HepG2 (cell line): ENCODE results near the gene TPM1. TPM values are rescaled to one million over a fixed set of nuclear protein-coding genes. Genes with fewer than 3 reads are reported as not detected.

Experiments
- ARID4A ChIP-seq: sonication (generic); formaldehyde crosslinking; IDR thresholded peaks from 2 replicates; pipeline ENCODE4 v1.5.0; 2020; ENCODE audit warnings: mild to moderate bottlenecking, missing genetic modification reagents, borderline replicate concordance
- CEBPG ChIP-seq: IDR thresholded peaks from 2 replicates; pipeline ENCODE4 v1.6.1; 2016
- DNMT3B ChIP-seq: conservative IDR thresholded peaks from 2 replicates; pipeline ENCODE4 v1.6.1; 2016; ENCODE audit warnings: missing biosample characterization, control low read depth
- NR2F1 ChIP-seq, 2 experiments: fragments of 450-650 bp in 1 of 2; formaldehyde crosslinking in 1 of 2; IDR thresholded peaks; 2 replicates each; pipeline versions ENCODE4 v1.5.0 to v1.6.1; 2016 to 2020; ENCODE audit warnings: mild to moderate bottlenecking in 1 of 2, missing compliant biosample characterization in 1 of 2, missing genetic modification reagents in 1 of 2, moderate library complexity in 1 of 2
- SKI ChIP-seq: fragments of 450-650 bp; IDR thresholded peaks from one replicate; pipeline ENCODE4 v1.6.1; 2018; ENCODE audit warnings: mild to moderate bottlenecking; ENCODE audit not compliant: partially characterized antibody
- SRF ChIP-seq: IDR thresholded peaks from 2 replicates; pipeline ENCODE4 v1.6.1; 2011; ENCODE audit warnings: mild to moderate bottlenecking, low read depth, low read length, moderate library complexity
- TBL1XR1 ChIP-seq: fragments of 150-350 bp; IDR thresholded peaks from 2 replicates; pipeline ENCODE4 v1.6.1; 2014; ENCODE audit warnings: borderline replicate concordance, low read length; ENCODE audit not compliant: partially characterized antibody
- TBX3 ChIP-seq: fragments of 450-650 bp; IDR thresholded peaks from 2 replicates; pipeline ENCODE4 v1.6.1; 2017; ENCODE audit warnings: antibody characterized with exemption, mild to moderate bottlenecking, inconsistent platforms, borderline replicate concordance
- ZFP1 ChIP-seq: IDR thresholded peaks from 2 replicates; pipeline ENCODE4 v1.6.1; 2016
- ZNF615 ChIP-seq: sonication (generic); formaldehyde crosslinking; IDR thresholded peaks from 2 replicates; pipeline ENCODE4 v1.5.0; 2020; ENCODE audit warnings: mild to moderate bottlenecking, missing genetic modification reagents, borderline replicate concordance
- ZNF644 ChIP-seq: IDR thresholded peaks from 2 replicates; pipeline ENCODE4 v1.6.1; 2016; ENCODE audit warnings: low read depth
- polyA plus RNA-seq, 8 experiments: library from polyadenylated mRNA; depleted of rRNA in 3 of 8; stranded (reverse) in 7 of 8; unstranded in 1 of 8; fragments of >200 nt; fragmentation: Illumina TruSeq in 4 of 8; extraction: Trizol in 4 of 8; gene quantifications; 2 replicates each; pipeline versions ENCODE4 v1.2.1 to v1.2.3, GENCODE V29; 2011 to 2016; ENCODE audit warnings: low read depth in 4 of 8, missing spikeins in 1 of 8, mixed read lengths in 1 of 8; ENCODE audit not compliant: insufficient read depth in 1 of 8
- total RNA-seq, 5 experiments: library from RNA; depleted of rRNA; stranded (reverse); fragments of >200 nt; fragmentation: Illumina TruSeq; extraction: Trizol; gene quantifications; 2 replicates each; pipeline ENCODE4 v1.2.3, GENCODE V29; 2016; ENCODE audit warnings: low read depth in 1 of 5
- TF ChIP-seq, protein P1 (sequence below): sonication (generic); formaldehyde crosslinking; IDR thresholded peaks from 2 replicates; pipeline ENCODE4 v1.4.0; 2020; ENCODE audit warnings: missing genetic modification reagents
- TF ChIP-seq, protein P2 (sequence below): sonication (generic); formaldehyde crosslinking; IDR thresholded peaks from 2 replicates; pipeline ENCODE4 v1.8.0; 2022; ENCODE audit warnings: low read depth, missing genetic modification reagents
- TF ChIP-seq, protein P3 (sequence below): sonication (generic); formaldehyde crosslinking; IDR thresholded peaks from 2 replicates; pipeline ENCODE4 v1.4.0; 2020; ENCODE audit warnings: missing genetic modification reagents
- TF ChIP-seq, protein P4 (sequence below): sonication (generic); formaldehyde crosslinking; IDR thresholded peaks from 2 replicates; pipeline ENCODE4 v1.4.0; 2020; ENCODE audit warnings: missing genetic modification reagents

The TPM1 gene
- total and polyA plus RNA-seq, 2 of the 13 experiments (the other 11 are each of a cell fraction or from before 2014, with no cell fraction given) = 98.9 to 109 TPM

- TF ChIP-seq ARID4A (CRISPR knock-in tag) = peak; percentile 40; the same call in 1 of the 2 replicates
- TF ChIP-seq, protein P1, sequence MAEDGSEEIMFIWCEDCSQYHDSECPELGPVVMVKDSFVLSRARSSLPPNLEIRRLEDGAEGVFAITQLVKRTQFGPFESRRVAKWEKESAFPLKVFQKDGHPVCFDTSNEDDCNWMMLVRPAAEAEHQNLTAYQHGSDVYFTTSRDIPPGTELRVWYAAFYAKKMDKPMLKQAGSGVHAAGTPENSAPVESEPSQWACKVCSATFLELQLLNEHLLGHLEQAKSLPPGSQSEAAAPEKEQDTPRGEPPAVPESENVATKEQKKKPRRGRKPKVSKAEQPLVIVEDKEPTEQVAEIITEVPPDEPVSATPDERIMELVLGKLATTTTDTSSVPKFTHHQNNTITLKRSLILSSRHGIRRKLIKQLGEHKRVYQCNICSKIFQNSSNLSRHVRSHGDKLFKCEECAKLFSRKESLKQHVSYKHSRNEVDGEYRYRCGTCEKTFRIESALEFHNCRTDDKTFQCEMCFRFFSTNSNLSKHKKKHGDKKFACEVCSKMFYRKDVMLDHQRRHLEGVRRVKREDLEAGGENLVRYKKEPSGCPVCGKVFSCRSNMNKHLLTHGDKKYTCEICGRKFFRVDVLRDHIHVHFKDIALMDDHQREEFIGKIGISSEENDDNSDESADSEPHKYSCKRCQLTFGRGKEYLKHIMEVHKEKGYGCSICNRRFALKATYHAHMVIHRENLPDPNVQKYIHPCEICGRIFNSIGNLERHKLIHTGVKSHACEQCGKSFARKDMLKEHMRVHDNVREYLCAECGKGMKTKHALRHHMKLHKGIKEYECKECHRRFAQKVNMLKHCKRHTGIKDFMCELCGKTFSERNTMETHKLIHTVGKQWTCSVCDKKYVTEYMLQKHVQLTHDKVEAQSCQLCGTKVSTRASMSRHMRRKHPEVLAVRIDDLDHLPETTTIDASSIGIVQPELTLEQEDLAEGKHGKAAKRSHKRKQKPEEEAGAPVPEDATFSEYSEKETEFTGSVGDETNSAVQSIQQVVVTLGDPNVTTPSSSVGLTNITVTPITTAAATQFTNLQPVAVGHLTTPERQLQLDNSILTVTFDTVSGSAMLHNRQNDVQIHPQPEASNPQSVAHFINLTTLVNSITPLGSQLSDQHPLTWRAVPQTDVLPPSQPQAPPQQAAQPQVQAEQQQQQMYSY (CRISPR knock-in tag) = no peak
- TF ChIP-seq ZFP1 (CRISPR knock-in tag) = peak; percentile 62; the same call in 1 of the 2 replicates
- no peak for TF ChIP-seq DNMT3B
- TF ChIP-seq SRF = no peak; the same call in 1 of the 2 replicates
- TF ChIP-seq, protein P2, sequence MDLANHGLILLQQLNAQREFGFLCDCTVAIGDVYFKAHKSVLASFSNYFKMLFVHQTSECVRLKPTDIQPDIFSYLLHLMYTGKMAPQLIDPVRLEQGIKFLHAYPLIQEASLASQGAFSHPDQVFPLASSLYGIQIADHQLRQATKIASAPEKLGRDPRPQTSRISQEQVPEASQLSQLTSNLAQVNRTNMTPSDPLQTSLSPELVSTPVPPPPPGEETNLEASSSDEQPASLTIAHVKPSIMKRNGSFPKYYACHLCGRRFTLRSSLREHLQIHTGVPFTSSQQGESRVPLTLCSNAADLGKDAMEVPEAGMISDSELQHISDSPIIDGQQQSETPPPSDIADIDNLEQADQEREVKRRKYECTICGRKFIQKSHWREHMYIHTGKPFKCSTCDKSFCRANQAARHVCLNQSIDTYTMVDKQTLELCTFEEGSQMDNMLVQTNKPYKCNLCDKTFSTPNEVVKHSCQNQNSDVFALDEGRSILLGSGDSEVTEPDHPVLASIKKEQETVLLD (CRISPR knock-in tag) = no peak
- peak in 1 of 2 experiments; percentile 68; a peak in 2 of 4 replicates for TF ChIP-seq NR2F1 (CRISPR knock-in tag; IDR thresholded peaks at IDR 0.05)
- peak; percentile 64 for TF ChIP-seq ZNF644 (CRISPR knock-in tag)
- TF ChIP-seq, protein P3, sequence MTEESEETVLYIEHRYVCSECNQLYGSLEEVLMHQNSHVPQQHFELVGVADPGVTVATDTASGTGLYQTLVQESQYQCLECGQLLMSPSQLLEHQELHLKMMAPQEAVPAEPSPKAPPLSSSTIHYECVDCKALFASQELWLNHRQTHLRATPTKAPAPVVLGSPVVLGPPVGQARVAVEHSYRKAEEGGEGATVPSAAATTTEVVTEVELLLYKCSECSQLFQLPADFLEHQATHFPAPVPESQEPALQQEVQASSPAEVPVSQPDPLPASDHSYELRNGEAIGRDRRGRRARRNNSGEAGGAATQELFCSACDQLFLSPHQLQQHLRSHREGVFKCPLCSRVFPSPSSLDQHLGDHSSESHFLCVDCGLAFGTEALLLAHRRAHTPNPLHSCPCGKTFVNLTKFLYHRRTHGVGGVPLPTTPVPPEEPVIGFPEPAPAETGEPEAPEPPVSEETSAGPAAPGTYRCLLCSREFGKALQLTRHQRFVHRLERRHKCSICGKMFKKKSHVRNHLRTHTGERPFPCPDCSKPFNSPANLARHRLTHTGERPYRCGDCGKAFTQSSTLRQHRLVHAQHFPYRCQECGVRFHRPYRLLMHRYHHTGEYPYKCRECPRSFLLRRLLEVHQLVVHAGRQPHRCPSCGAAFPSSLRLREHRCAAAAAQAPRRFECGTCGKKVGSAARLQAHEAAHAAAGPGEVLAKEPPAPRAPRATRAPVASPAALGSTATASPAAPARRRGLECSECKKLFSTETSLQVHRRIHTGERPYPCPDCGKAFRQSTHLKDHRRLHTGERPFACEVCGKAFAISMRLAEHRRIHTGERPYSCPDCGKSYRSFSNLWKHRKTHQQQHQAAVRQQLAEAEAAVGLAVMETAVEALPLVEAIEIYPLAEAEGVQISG (CRISPR knock-in tag) = peak; percentile 28; the same call in 1 of the 2 replicates
- peak; percentile 39; the same call in 1 of the 2 replicates for TF ChIP-seq CEBPG
- TF ChIP-seq SKI = peak; percentile 98
- no peak for TF ChIP-seq ZNF615 (CRISPR knock-in tag)
- TF ChIP-seq, protein P4, sequence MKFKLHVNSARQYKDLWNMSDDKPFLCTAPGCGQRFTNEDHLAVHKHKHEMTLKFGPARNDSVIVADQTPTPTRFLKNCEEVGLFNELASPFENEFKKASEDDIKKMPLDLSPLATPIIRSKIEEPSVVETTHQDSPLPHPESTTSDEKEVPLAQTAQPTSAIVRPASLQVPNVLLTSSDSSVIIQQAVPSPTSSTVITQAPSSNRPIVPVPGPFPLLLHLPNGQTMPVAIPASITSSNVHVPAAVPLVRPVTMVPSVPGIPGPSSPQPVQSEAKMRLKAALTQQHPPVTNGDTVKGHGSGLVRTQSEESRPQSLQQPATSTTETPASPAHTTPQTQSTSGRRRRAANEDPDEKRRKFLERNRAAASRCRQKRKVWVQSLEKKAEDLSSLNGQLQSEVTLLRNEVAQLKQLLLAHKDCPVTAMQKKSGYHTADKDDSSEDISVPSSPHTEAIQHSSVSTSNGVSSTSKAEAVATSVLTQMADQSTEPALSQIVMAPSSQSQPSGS = peak; percentile 78
- peak; percentile 87 for TF ChIP-seq TBL1XR1
- peak; percentile 64; the same call in 1 of the 2 replicates for TF ChIP-seq TBX3
Measured at GRCh38 chr15:63107895-63108546, 65.5 kb downstream of the TPM1 start (continued).
